ENCODE measurements around the gene TJP1.

TJP1 gene

DNA sequence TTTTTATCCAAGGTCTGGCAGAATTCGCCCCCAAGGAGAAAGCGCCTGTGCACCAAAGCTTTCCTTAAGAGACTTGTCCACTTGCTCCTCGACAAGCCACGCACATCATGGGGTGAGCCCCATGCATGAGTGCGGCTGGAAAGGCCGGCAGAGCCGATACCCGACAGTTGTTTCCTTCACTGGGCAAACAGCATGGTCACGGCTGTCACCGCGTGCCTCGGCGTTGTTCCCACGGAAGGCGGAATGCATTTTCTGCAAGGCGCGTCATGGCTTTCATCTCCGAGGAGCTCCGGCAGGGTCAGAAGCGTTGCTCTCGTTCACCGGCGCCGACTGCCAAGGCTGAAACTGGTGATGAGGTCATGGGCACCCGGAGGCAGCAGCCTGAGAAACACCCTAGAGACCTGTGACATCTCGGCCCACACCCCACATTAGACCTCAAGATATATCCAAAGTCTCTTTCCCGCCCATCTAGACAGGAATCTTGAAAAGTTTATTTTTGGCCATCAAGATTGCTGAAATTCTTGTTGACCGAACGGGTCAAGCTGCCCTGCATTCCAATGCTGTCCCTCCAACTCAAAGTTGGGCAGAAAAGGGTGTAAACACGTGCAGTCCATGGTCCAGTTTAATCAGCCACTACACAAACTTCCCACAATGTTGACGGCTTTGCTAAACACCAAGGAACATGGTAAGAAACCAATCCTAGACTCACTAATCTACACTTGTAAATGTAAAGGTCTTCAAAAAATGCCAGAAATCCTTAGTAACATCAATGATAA lies 604 bp upstream of the TJP1 start:
- ATAC-seq (ENCODE audit: low read depth): peak; percentile 17
- TF ChIP-seq, protein P1, sequence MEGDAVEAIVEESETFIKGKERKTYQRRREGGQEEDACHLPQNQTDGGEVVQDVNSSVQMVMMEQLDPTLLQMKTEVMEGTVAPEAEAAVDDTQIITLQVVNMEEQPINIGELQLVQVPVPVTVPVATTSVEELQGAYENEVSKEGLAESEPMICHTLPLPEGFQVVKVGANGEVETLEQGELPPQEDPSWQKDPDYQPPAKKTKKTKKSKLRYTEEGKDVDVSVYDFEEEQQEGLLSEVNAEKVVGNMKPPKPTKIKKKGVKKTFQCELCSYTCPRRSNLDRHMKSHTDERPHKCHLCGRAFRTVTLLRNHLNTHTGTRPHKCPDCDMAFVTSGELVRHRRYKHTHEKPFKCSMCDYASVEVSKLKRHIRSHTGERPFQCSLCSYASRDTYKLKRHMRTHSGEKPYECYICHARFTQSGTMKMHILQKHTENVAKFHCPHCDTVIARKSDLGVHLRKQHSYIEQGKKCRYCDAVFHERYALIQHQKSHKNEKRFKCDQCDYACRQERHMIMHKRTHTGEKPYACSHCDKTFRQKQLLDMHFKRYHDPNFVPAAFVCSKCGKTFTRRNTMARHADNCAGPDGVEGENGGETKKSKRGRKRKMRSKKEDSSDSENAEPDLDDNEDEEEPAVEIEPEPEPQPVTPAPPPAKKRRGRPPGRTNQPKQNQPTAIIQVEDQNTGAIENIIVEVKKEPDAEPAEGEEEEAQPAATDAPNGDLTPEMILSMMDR (IDR thresholded peaks at IDR 0.05; ENCODE audit: poor library complexity, severe bottlenecking): no peak
- H3K4me3 ChIP-seq (ENCODE audit: severe bottlenecking): peak overlapping the region; percentile 91
- H3K4me1 ChIP-seq (ENCODE audit: insufficient read depth, poor library complexity, severe bottlenecking): peaks cover 34% of the 10 kb centered on the region
- H3K27me3 ChIP-seq (ENCODE audit: insufficient read depth, poor library complexity, severe bottlenecking): no peaks in the 10 kb centered on the region
- H3K36me3 ChIP-seq (ENCODE audit: low read depth): peaks cover 12% of the 10 kb centered on the region; the same call in 1 of the 2 replicates
- DNase-seq (ENCODE audit: low spot score): peak; percentile 80
- peak overlapping the region; percentile 85 for H3K27ac ChIP-seq (ENCODE audit: poor library complexity, severe bottlenecking)
- H3K9me3 ChIP-seq (ENCODE audit: severe bottlenecking): no peaks in the 10 kb centered on the region

DNA sequence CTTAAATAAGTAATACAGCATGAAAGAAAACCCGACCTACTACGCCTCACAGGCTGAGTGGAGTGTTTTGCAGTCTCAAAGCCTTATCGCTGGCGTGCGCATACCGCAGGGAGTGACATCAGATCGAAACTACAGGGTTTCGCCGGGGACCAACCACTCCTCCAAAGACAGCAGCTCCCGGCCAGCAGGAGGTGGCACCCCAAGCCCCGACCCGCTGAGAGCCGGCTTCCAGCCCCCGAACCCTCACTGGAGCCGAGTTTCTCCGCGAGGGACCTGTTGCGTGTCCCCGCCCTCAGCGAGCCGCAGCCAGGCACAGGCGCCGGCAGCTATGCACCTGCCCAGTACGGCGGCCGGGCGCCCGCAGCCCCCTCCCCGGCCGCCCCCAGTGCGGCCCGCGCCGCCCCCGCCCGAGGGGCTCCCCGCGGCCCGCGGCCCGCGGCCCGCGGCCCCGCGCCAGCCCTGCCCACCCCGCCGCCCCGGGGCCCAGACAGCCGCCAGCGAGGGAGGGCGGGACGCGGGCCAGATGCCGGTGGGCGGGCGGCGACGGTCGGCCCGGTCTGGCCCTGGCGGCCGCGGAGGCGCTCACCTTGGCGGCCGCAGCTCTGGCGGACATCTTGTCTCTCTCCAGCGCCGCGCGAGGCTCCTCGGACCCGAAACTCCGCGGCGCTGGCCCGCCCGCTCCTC lies 710 bp downstream of the TJP1 start:
- TF ChIP-seq, protein P1 (IDR thresholded peaks at IDR 0.05; ENCODE audit: poor library complexity, severe bottlenecking): peak; percentile 39
- H3K27me3 ChIP-seq (ENCODE audit: insufficient read depth, poor library complexity, severe bottlenecking): no peaks in the 10 kb centered on the region
- no peaks in the 10 kb centered on the region for H3K9me3 ChIP-seq (ENCODE audit: severe bottlenecking)
- peaks cover 16% of the 10 kb centered on the region for H3K36me3 ChIP-seq (ENCODE audit: low read depth)
- H3K4me3 ChIP-seq (ENCODE audit: severe bottlenecking): peak overlapping the region; percentile 91
- peak overlapping the region; percentile 85 for H3K27ac ChIP-seq (ENCODE audit: poor library complexity, severe bottlenecking)
- ATAC-seq (ENCODE audit: low read depth) (peak; percentile 80), DNase-seq (ENCODE audit: low spot score) (peak; percentile 94)
- peaks cover 39% of the 10 kb centered on the region for H3K4me1 ChIP-seq (ENCODE audit: insufficient read depth, poor library complexity, severe bottlenecking)

DNA sequence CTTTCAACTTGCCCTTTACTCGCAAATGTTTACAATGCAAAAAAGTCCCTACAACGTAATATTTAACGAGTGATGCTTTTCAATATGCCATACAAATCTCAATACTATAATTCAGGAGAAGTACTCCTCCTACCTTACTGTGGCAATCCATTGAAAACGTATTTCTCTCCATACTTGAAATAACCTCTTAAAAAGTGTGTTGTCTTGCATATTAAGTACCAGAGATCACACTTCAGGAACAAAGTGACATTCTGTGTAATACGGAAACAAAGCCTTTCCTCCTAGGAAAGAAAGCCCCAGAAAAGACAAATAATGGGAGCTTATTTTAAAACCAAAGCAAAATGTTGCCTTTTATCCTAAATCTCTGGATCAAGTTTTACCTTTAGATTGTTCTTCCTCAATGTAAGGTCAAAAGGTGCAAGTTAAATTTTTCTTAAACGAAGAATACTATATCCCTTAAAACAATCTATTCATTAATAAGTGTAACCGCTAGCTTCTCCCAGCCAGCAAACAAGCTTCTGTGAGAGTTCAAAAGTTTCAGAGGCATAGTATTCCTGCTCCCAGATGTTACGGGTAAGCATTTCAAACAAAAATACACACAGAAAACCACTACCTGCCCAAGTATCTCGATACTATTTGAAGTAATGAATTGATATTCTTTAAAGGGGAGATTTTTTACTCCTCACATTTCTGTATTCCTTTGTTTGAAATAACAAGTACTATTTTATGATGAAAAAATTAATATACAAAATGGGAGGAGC lies 1.7 kb downstream of the TJP1 start:
- no peak for ATAC-seq (ENCODE audit: low read depth)
- Histone ChIP-seq H3K27me3 (ENCODE audit: insufficient read depth, poor library complexity, severe bottlenecking) (no peaks in the 10 kb centered on the region), H3K4me1 (ENCODE audit: insufficient read depth, poor library complexity, severe bottlenecking) (peaks cover 45% of the 10 kb centered on the region), H3K4me3 (ENCODE audit: severe bottlenecking) (peak overlapping the region; percentile 91), H3K27ac (ENCODE audit: poor library complexity, severe bottlenecking) (peak overlapping the region; percentile 85), H3K9me3 (ENCODE audit: severe bottlenecking) (no peaks in the 10 kb centered on the region), H3K36me3 (ENCODE audit: low read depth) (peaks cover 16% of the 10 kb centered on the region)
- DNase-seq (ENCODE audit: low spot score): no peak
- TF ChIP-seq, protein P1 (IDR thresholded peaks at IDR 0.05; ENCODE audit: poor library complexity, severe bottlenecking): no peak

DNA sequence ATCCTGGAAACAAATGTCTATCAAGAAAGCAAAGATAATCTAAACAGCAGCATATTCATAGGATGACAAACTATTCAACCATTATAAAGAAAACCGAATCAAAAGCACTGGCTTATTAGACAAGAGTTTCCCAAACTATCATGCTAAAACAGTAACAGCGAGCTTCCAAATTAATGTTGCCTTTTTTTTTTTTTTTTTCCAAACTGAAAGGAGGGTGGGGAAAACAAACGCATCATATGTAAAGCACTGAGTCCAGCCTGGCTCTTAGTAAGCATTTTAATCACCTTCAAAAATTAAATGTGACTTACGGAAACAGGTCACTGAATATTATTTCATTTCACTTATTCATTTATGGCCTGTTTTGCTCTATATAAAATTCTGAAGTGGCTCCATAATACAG lies 2.3 kb downstream of the TJP1 start:
- TF ChIP-seq, protein P1 (IDR thresholded peaks at IDR 0.05; ENCODE audit: poor library complexity, severe bottlenecking): no peak
- H3K4me3 ChIP-seq (ENCODE audit: severe bottlenecking): peak overlapping the region; percentile 91
- peaks cover 45% of the 10 kb centered on the region for H3K4me1 ChIP-seq (ENCODE audit: insufficient read depth, poor library complexity, severe bottlenecking)
- DNase-seq (ENCODE audit: low spot score) (no peak), ATAC-seq (ENCODE audit: low read depth) (no peak)
- peaks cover 16% of the 10 kb centered on the region for H3K36me3 ChIP-seq (ENCODE audit: low read depth)
- H3K27me3 ChIP-seq (ENCODE audit: insufficient read depth, poor library complexity, severe bottlenecking): no peaks in the 10 kb centered on the region
- no peaks in the 10 kb centered on the region for H3K9me3 ChIP-seq (ENCODE audit: severe bottlenecking)
- H3K27ac ChIP-seq (ENCODE audit: poor library complexity, severe bottlenecking): peak overlapping the region; percentile 85
